ENCODE measurements around the gene FGF11.

- TF ChIP-seq CTCF (IDR thresholded peaks at IDR 0.05; ENCODE audit: extremely low read depth in 1 of 2, insufficient read depth in 1 of 2, low read depth in 1 of 2, low read length in 2 of 2) (no peak), EZH2 (IDR thresholded peaks at IDR 0.05; ENCODE audit: borderline replicate concordance, low read depth, low read length, severe bottlenecking) (no peak), POLR2A (IDR thresholded peaks at IDR 0.05; ENCODE audit: low read depth, low read length) (no peak), POLR2AphosphoS5 (IDR thresholded peaks at IDR 0.05; ENCODE audit: insufficient read depth, low read depth, low read length) (no peak), JUN (IDR thresholded peaks at IDR 0.05; ENCODE audit: borderline replicate concordance, insufficient read depth, insufficient read length, low read depth) (no peak)
Measured at GRCh38 chr17:7413346-7413985, 25.8 kb upstream of the FGF11 start.
